ENCODE results near the gene MLC1.

DNA sequence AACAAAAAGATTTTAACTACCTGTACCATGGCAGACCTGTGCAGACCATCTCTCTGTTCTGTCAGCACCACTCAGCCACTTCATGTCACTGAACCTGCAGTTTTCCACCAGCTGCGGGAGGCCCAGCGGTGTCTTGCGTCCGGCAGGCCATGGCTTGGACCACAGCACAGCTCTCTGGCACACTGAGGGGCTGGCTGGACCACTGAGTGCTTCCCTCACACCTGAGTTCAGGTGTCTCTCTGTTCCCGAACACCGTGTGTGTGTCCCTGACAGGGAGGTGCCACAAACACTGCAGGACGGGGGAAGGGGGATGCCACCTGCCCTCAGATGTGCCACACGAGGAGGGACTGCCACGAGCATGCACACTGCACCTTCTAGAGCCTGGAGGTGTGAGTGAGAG is 22.3 kb upstream of the MLC1 start:
- TF ChIP-seq POLR2A (IDR thresholded peaks at IDR 0.05; ENCODE audit: low read depth, low read length), result no peak
- TF ChIP-seq, protein P1, sequence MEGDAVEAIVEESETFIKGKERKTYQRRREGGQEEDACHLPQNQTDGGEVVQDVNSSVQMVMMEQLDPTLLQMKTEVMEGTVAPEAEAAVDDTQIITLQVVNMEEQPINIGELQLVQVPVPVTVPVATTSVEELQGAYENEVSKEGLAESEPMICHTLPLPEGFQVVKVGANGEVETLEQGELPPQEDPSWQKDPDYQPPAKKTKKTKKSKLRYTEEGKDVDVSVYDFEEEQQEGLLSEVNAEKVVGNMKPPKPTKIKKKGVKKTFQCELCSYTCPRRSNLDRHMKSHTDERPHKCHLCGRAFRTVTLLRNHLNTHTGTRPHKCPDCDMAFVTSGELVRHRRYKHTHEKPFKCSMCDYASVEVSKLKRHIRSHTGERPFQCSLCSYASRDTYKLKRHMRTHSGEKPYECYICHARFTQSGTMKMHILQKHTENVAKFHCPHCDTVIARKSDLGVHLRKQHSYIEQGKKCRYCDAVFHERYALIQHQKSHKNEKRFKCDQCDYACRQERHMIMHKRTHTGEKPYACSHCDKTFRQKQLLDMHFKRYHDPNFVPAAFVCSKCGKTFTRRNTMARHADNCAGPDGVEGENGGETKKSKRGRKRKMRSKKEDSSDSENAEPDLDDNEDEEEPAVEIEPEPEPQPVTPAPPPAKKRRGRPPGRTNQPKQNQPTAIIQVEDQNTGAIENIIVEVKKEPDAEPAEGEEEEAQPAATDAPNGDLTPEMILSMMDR (IDR thresholded peaks at IDR 0.05 in 2 of 3, conservative IDR thresholded peaks at IDR 0.05 in 1 of 3; ENCODE audit: control insufficient read depth in 2 of 3, extremely low read depth in 1 of 3, insufficient read depth in 1 of 3, low read depth in 3 of 3, low read length in 3 of 3), result no peak
- TF ChIP-seq EZH2 (IDR thresholded peaks at IDR 0.05; ENCODE audit: borderline replicate concordance, control insufficient read depth, low read depth, low read length), result no peak

Data from GM12878 (cell line).